ENCODE data around the gene MOCS1.

The MOCS1 gene

DNA sequence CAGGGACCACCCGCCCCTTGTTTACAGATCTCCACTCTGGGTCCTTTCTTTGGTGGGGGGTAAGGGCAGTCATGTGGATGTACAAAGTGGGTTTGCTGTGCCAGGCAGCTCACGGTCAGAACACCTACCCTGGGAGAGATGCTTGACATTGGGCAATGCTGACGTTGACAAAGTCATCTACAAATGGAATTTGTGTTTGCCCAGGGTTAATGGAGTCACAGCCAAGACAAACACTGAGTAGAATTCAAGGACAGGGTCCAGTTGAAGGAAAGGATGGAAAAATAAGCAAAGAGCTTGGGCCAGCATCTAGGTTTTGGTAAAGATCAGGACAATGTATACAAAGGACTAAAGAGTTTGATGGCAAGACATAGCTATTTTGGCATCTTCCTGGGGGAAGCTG lies 54.7 kb downstream of the MOCS1 start:
- no peaks in the 10 kb centered on the region for H3K27me3 ChIP-seq
- peak overlapping the region; percentile 79 to 84 for H3K27ac ChIP-seq
- peaks cover 0 to 66% (median 49%) of the 10 kb centered on the region in 4 donors for H3K4me1 ChIP-seq
- no peak for DNase-seq
- peaks cover 41 to 42% (median 41%) of the 10 kb centered on the region in 3 donors for H3K36me3 ChIP-seq
- intact Hi-C loops (cut with DNase I; ENCODE audit: low total_unique reads) = no loop called here
- H3K9me3 ChIP-seq = no peaks in the 10 kb centered on the region
- TF ChIP-seq CTCF (IDR thresholded peaks at IDR 0.05) = no peak
- H3K4me3 ChIP-seq = no peak overlapping the region

DNA sequence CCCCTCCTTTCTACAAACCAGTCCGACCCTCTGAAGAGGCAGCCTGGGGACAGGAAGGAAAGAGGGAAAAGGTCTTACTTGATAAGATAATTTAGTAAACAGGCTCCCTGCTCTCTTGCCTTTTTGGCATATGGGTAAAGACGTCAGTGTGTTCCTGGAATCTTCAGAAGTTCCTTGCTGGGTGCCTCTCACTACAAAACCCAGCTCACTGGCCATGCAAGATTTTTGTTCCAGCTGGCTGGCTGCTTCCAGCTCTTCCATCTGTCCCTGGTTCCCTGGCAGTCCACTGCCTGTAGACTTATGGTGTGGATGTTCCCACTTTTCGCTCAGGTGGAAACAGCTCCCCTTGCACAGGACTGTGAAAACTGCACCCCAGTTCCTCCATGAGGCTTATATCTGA lies 57.4 kb downstream of the MOCS1 start:
- peaks cover 59 to 69% (median 68%) of the 10 kb centered on the region in 3 donors for H3K36me3 ChIP-seq
- no peaks in the 10 kb centered on the region for H3K9me3 ChIP-seq
- no peaks in the 10 kb centered on the region for H3K27me3 ChIP-seq
- TF ChIP-seq CTCF (IDR thresholded peaks at IDR 0.05) = no peak
- no peak for DNase-seq
- peaks cover 0 to 39% (median 29%) of the 10 kb centered on the region in 4 donors for H3K4me1 ChIP-seq
- peak overlapping the region; percentile 79 to 84 for H3K27ac ChIP-seq
- H3K4me3 ChIP-seq = no peak overlapping the region
- intact Hi-C loops (cut with DNase I; ENCODE audit: low total_unique reads) = no loop called here

- H3K9me3 ChIP-seq = no peaks in the 10 kb centered on the region
- DNase-seq = no peak
- peaks cover 62 to 76% (median 75%) of the 10 kb centered on the region in 3 donors for H3K36me3 ChIP-seq
- peaks cover 0 to 31% (median 21%) of the 10 kb centered on the region in 4 donors for H3K4me1 ChIP-seq
- intact Hi-C loops (cut with DNase I; ENCODE audit: low total_unique reads) = no loop called here
- no peak for TF ChIP-seq CTCF (IDR thresholded peaks at IDR 0.05)
- H3K4me3 ChIP-seq = no peak overlapping the region
- peak overlapping the region in 1 of 2 donors; percentile 79 for H3K27ac ChIP-seq
- no peaks in the 10 kb centered on the region for H3K27me3 ChIP-seq
Observed at GRCh38 chr6:39876111-39876510, 58.2 kb downstream of the MOCS1 start.

DNA sequence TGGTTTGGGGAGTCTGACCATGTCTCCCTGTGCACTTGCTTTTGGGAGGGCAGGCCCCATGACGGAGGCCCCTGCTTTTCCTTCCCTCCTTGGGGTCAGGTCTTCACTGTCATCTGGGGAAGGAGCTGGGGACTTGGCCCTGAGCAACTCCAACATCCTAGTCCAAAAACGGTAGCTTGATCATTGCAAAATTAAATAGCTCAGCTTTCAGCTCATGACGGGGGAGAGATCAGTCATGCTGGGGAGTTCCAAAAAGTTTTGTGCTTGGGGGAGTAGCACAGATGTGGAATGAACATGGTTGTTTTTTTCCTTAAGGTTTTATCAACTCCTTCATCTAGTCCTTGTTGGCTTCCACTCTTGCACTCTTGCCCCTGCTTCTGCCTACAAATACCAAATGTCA lies 60.8 kb downstream of the MOCS1 start:
- Histone ChIP-seq H3K4me1 (peaks cover 0 to 5% (median 0%) of the 10 kb centered on the region in 4 donors), H3K27ac (peak overlapping the region in 1 of 2 donors; percentile 10), H3K36me3 (peaks cover 69 to 99% (median 91%) of the 10 kb centered on the region in 3 donors), H3K27me3 (no peaks in the 10 kb centered on the region), H3K4me3 (no peak overlapping the region), H3K9me3 (no peaks in the 10 kb centered on the region)
- TF ChIP-seq CTCF (IDR thresholded peaks at IDR 0.05) = no peak
- intact Hi-C loops (cut with DNase I; ENCODE audit: low total_unique reads) = no loop called here
- no peak for DNase-seq

GRCh38 chr6:39870950-39871349 lies 63.3 kb downstream of the MOCS1 start:
- no peaks in the 10 kb centered on the region for H3K27me3 ChIP-seq
- H3K27ac ChIP-seq = no peak overlapping the region
- no peak overlapping the region for H3K4me3 ChIP-seq
- TF ChIP-seq CTCF (IDR thresholded peaks at IDR 0.05) = no peak
- no peaks in the 10 kb centered on the region for H3K4me1 ChIP-seq
- intact Hi-C loops (cut with DNase I; ENCODE audit: low total_unique reads) = no loop called here
- no peaks in the 10 kb centered on the region for H3K9me3 ChIP-seq
- peaks cover 58 to 88% (median 85%) of the 10 kb centered on the region in 3 donors for H3K36me3 ChIP-seq
- no peak for DNase-seq

- Histone ChIP-seq H3K27me3 (no peaks in the 10 kb centered on the region), H3K36me3 (peaks cover 27 to 64% (median 59%) of the 10 kb centered on the region in 3 donors), H3K27ac (no peak overlapping the region), H3K4me3 (no peak overlapping the region), H3K4me1 (peaks cover 0 to 32% (median 18%) of the 10 kb centered on the region in 4 donors), H3K9me3 (no peaks in the 10 kb centered on the region)
- peak in 1 of 2 donors; percentile 40 for DNase-seq
- no peak for TF ChIP-seq CTCF (IDR thresholded peaks at IDR 0.05)
- intact Hi-C loops (cut with DNase I; ENCODE audit: low total_unique reads) = no loop called here
Observed at GRCh38 chr6:39867592-39867991, 66.7 kb downstream of the MOCS1 start.

Data from tibial artery (tissue), 4 donors.